IMR-90 (cell line): ENCODE data around the gene FLT1. TPM values are rescaled to one million over a fixed set of nuclear protein-coding genes. Genes with fewer than 3 reads are reported as not detected.

Experiments
- ATAC-seq: fragments of 200-7000 bp; cut with Tn5 transposase; 2 replicates; pipeline ENCODE4 v1.9.1; 2020; ENCODE audit warnings: low read depth, mild to moderate bottlenecking, moderate library complexity
- BruUV-seq: library from RNA; stranded (reverse); fragments of 400-500 nt; replicated peaks from 2 replicates; lab custom pipeline; 2021; lab: Mats Ljungman, UMichigan
- CTCF ChIA-PET: fragments of 300-600 bp; formaldehyde crosslinking; extraction: SDS; loops from one replicate; lab custom pipeline; 2021; ENCODE audit warnings: antibody characterized with exemption; lab: Yijun Ruan, JAX
- POLR2A ChIA-PET: fragments of 300-600 bp; sonication (Branson Sonifier 250); formaldehyde crosslinking; loops from one replicate; lab custom pipeline; 2022; ENCODE audit warnings: antibody characterized with exemption; ENCODE audit not compliant: unreplicated experiment; lab: Charles Lee
- DNase-seq: peaks from one replicate; pipeline ENCODE4 v3.0.0; 2013
- H2AFZ ChIP-seq: replicated peaks from 2 replicates; pipeline ENCODE3; 2013; ENCODE audit warnings: low read length, mild to moderate bottlenecking; ENCODE audit not compliant: poor library complexity
- H2AK5ac ChIP-seq: 2 replicates; pipeline ENCODE4 v1.6.1; 2013; ENCODE audit warnings: low read depth, low read length, inconsistent platforms
- H2AK9ac ChIP-seq: replicated peaks from 2 replicates; pipeline ENCODE3; 2013; ENCODE audit warnings: mild to moderate bottlenecking, low read depth, low read length, moderate library complexity; ENCODE audit not compliant: poor library complexity
- H2BK120ac ChIP-seq: 2 replicates; pipeline ENCODE4 v1.6.1; 2013; ENCODE audit warnings: low read depth, low read length, inconsistent platforms
- H2BK15ac ChIP-seq: 3 replicates; pipeline ENCODE4 v1.6.1; 2013; ENCODE audit warnings: low read depth, low read length, inconsistent platforms
- H2BK20ac ChIP-seq: 2 replicates; pipeline ENCODE4 v1.6.1; 2013; ENCODE audit warnings: low read depth, mild to moderate bottlenecking, inconsistent platforms, low read length, moderate library complexity
- H2BK5ac ChIP-seq: 2 replicates; pipeline ENCODE4 v1.6.1; 2013; ENCODE audit warnings: mild to moderate bottlenecking, low read depth, low read length, inconsistent platforms; ENCODE audit not compliant: poor library complexity, severe bottlenecking
- H3K14ac ChIP-seq: replicated peaks from 2 replicates; pipeline ENCODE4 v1.6.1; 2013; ENCODE audit warnings: low read depth, low read length, inconsistent platforms
- H3K18ac ChIP-seq: 2 replicates; pipeline ENCODE4 v1.6.1; 2013; ENCODE audit warnings: low read depth, low read length, control low read depth
- H3K23ac ChIP-seq: 2 replicates; pipeline ENCODE4 v1.6.1; 2013; ENCODE audit warnings: low read depth, low read length, inconsistent platforms
- H3K27ac ChIP-seq: 2 replicates; pipeline ENCODE4 v1.5.1; 2013; ENCODE audit warnings: mild to moderate bottlenecking, control low read depth, low read length; ENCODE audit not compliant: insufficient read depth
- H3K27me3 ChIP-seq: 2 replicates; pipeline ENCODE4 v1.6.1; 2013; ENCODE audit warnings: low read length; ENCODE audit not compliant: control insufficient read depth, insufficient read depth
- H3K36me3 ChIP-seq: 2 replicates; pipeline ENCODE4 v1.6.1; 2013; ENCODE audit warnings: low read length, mixed read lengths; ENCODE audit not compliant: control insufficient read depth, insufficient read depth
- H3K4ac ChIP-seq: 2 replicates; pipeline ENCODE4 v1.6.1; 2013; ENCODE audit warnings: low read depth, low read length, inconsistent platforms
- H3K4me1 ChIP-seq: 2 replicates; pipeline ENCODE4 v1.6.1; 2013; ENCODE audit warnings: low read length, mixed read lengths; ENCODE audit not compliant: control insufficient read depth, insufficient read depth
- H3K4me2 ChIP-seq: 2 replicates; pipeline ENCODE4 v1.6.1; 2013; ENCODE audit warnings: low read depth, mild to moderate bottlenecking, control low read depth, low read length, moderate library complexity
- H3K4me3 ChIP-seq: 2 replicates; pipeline ENCODE4 v1.5.1; 2013; ENCODE audit warnings: low read depth, mild to moderate bottlenecking, control low read depth, low read length, moderate library complexity; ENCODE audit not compliant: insufficient read depth
- H3K56ac ChIP-seq: 2 replicates; pipeline ENCODE4 v1.6.1; 2013; ENCODE audit warnings: low read length, inconsistent platforms; ENCODE audit not compliant: insufficient read depth; ENCODE audit errors: extremely low read depth
- H3K79me1 ChIP-seq, 2 experiments: 2 replicates each; pipeline ENCODE4 v1.6.1; 2013; ENCODE audit warnings: low read length in 2 of 2, inconsistent platforms in 1 of 2, low read depth in 1 of 2
- H3K9ac ChIP-seq: 2 replicates; pipeline ENCODE4 v1.6.1; 2013; ENCODE audit warnings: low read depth, low read length, control low read depth
- H3K9me1 ChIP-seq: 2 replicates; pipeline ENCODE4 v1.6.1; 2013; ENCODE audit warnings: low read length, inconsistent platforms; ENCODE audit not compliant: insufficient read depth
- H3K9me3 ChIP-seq: 2 replicates; pipeline ENCODE4 v1.6.1; 2013; ENCODE audit warnings: low read length; ENCODE audit not compliant: control insufficient read depth, insufficient read depth
- H4K20me1 ChIP-seq: 2 replicates; pipeline ENCODE4 v1.6.1; 2013; ENCODE audit warnings: low read length, inconsistent platforms; ENCODE audit not compliant: insufficient read depth
- H4K5ac ChIP-seq: 2 replicates; pipeline ENCODE4 v1.6.1; 2013; ENCODE audit warnings: mild to moderate bottlenecking, low read depth, low read length, control low read depth
- H4K8ac ChIP-seq, 2 experiments: 2 replicates each; pipeline ENCODE4 v1.6.1; 2013; ENCODE audit warnings: low read depth in 2 of 2, low read length in 2 of 2, control low read depth in 1 of 2, inconsistent platforms in 1 of 2
- H4K91ac ChIP-seq: 2 replicates; pipeline ENCODE4 v1.6.1; 2013; ENCODE audit warnings: low read depth, low read length, inconsistent platforms; ENCODE audit not compliant: insufficient read depth
- BHLHE40 ChIP-seq: fragments of 150-350 bp; IDR thresholded peaks from 2 replicates; pipeline ENCODE4 v1.6.1; 2016; ENCODE audit warnings: mild to moderate bottlenecking, low read depth, low read length
- CEBPB ChIP-seq: IDR thresholded peaks from 2 replicates; pipeline ENCODE4 v1.6.1; 2012; ENCODE audit warnings: low read depth, low read length, improper control_type of control experiment
- CHD1 ChIP-seq: IDR thresholded peaks from 2 replicates; pipeline ENCODE4 v1.6.1; 2012; ENCODE audit warnings: low read depth, low read length, improper control_type of control experiment
- CTCF ChIP-seq: conservative IDR thresholded peaks from 2 replicates; pipeline ENCODE4 v1.5.1; 2012; ENCODE audit warnings: mild to moderate bottlenecking, low read depth, low read length, improper control_type of control experiment
- ELK1 ChIP-seq: fragments of 150-350 bp; IDR thresholded peaks from 2 replicates; pipeline ENCODE4 v1.6.1; 2016; ENCODE audit warnings: low read depth, mild to moderate bottlenecking, low read length, moderate library complexity, borderline replicate concordance
- FOS ChIP-seq: fragments of 150-350 bp; IDR thresholded peaks from 2 replicates; pipeline ENCODE4 v1.6.1; 2016; ENCODE audit warnings: low read depth, low read length
- MAZ ChIP-seq: IDR thresholded peaks from 2 replicates; pipeline ENCODE4 v1.6.1; 2012; ENCODE audit warnings: low read depth, mild to moderate bottlenecking, low read length, improper control_type of control experiment, moderate library complexity, borderline replicate concordance
- POLR2A ChIP-seq: IDR thresholded peaks from 2 replicates; pipeline ENCODE4 v1.6.1; 2012; ENCODE audit warnings: mild to moderate bottlenecking, low read depth, low read length
- RCOR1 ChIP-seq: IDR thresholded peaks from 2 replicates; pipeline ENCODE4 v1.6.1; 2012; ENCODE audit warnings: mild to moderate bottlenecking, low read length, improper control_type of control experiment; ENCODE audit not compliant: insufficient replicate concordance
- RFX5 ChIP-seq: IDR thresholded peaks from 2 replicates; pipeline ENCODE4 v1.8.0; 2012; ENCODE audit warnings: low read depth, mild to moderate bottlenecking, low read length, moderate library complexity
- SMC3 ChIP-seq: fragments of 150-350 bp; IDR thresholded peaks from 2 replicates; pipeline ENCODE4 v1.6.1; 2016; ENCODE audit warnings: low read depth, mild to moderate bottlenecking, antibody characterized with exemption, low read length, moderate library complexity
- USF2 ChIP-seq: fragments of 150-350 bp; IDR thresholded peaks from 2 replicates; pipeline ENCODE4 v1.6.1; 2017; ENCODE audit warnings: mild to moderate bottlenecking, antibody characterized with exemption, low read length, low read depth
- WGBS, 2 experiments: methylation state at CpG; one replicate each; pipeline versions ENCODE4 v1.1.5 to v1.1.7; 2013; ENCODE audit warnings: missing lambda C conversion rate in 2 of 2; ENCODE audit not compliant: insufficient read length in 1 of 2; ENCODE audit errors: extremely low coverage in 2 of 2; 5-methylcytosine and 5-hydroxymethylcytosine counted together
- dilution Hi-C: fragments of 300-500 bp; cut with HindIII; formaldehyde crosslinking; loops from one replicate; pipeline ENCODE4 v1.14.3; 2018; ENCODE audit warnings: low sequenced_read_pairs; ENCODE audit not compliant: unreplicated experiment
- in situ Hi-C: fragments of 300-500 bp; cut with MboI; formaldehyde crosslinking; loops from 3 replicates; pipeline ENCODE4 v1.14.3; 2019; ENCODE audit warnings: low sequenced_read_pairs, inconsistent platforms, mixed read lengths
- intact Hi-C: fragments of 100-400 bp; cut with micrococcal nuclease; formaldehyde crosslinking; loops from 2 replicates; pipeline ENCODE4 v1.10.0; 2022
- polyA plus RNA-seq, 3 experiments: library from polyadenylated mRNA; depleted of rRNA; stranded (reverse); fragments of >200 nt; gene quantifications; 2 replicates each; pipeline ENCODE4 v1.2.3, GENCODE V29; 2012; ENCODE audit warnings: low replicate concordance in 1 of 3
- total RNA-seq: library from RNA; depleted of rRNA; stranded (reverse); fragments of >200 nt; gene quantifications from 2 replicates; pipeline ENCODE4 v1.2.3, GENCODE V29; 2012

FLT1 gene
- total and polyA plus RNA-seq, 2 of the 4 experiments (the other 2 are of a cell fraction) = 4.5 to 10.4 TPM

- Histone ChIP-seq H3K9me3 (no peaks in the 10 kb centered on the region), H3K56ac (no peak overlapping the region), H4K5ac (no peak overlapping the region), H2BK20ac (no peak overlapping the region), H3K27me3 (no peaks in the 10 kb centered on the region), H3K9me1 (peaks cover 6% of the 10 kb centered on the region; the same call in 1 of the 2 replicates), H3K27ac (no peak overlapping the region), H3K9ac (no peak overlapping the region), H2BK15ac (no peak overlapping the region), H3K36me3 (peaks cover 4% of the 10 kb centered on the region), H4K20me1 (no peaks in the 10 kb centered on the region), H3K4me1 (no peaks in the 10 kb centered on the region), H3K4ac (no peak overlapping the region), H3K18ac (no peak overlapping the region), H2AFZ (no peak overlapping the region), H4K91ac (no peak overlapping the region), H3K23ac (no peak overlapping the region), H3K4me3 (no peak overlapping the region), H4K8ac (no peak overlapping the region), H2BK120ac (no peak overlapping the region), H3K4me2 (no peak overlapping the region), H2AK5ac (no peak overlapping the region), H2BK5ac (no peak overlapping the region), H2AK9ac (no peak overlapping the region), H3K79me1 (peaks cover 10 to 17% of the 10 kb centered on the region in 2 experiments; a peak in 3 of 4 replicates), H3K14ac (no peak overlapping the region)
- ChIA-PET CTCF (no interaction called here), POLR2A (no interaction called here)
- DNase-seq = no peak
- WGBS, 2 experiments = no CpG with 5 or more reads among the region's 1 CpG
- intact Hi-C loops (no loop called here), dilution Hi-C loops (no loop called here), in situ Hi-C loops (no loop called here)
- TF ChIP-seq CTCF (no peak), CHD1 (no peak), SMC3 (no peak), USF2 (no peak), ELK1 (no peak), FOS (no peak), MAZ (no peak), RFX5 (no peak), CEBPB (no peak), RCOR1 (no peak), BHLHE40 (no peak), POLR2A (no peak)
- BruUV-seq = no TSS peak
- no peak for ATAC-seq
These were observed 242.4 kb downstream of the FLT1 start for GRCh38 chr13:28252547-28252946.
